Ectodermal cell (in vitro differentiated cells): ENCODE results near the gene MYO1D.
"Not testable (repeated sequence)": the region's sequence is repeated elsewhere in the genome, so short reads cannot be mapped to it uniquely, and the experiment has no call there.

Experiments
- H3K27ac ChIP-seq: 2 replicates; pipeline ENCODE4 v1.7.0; 2013; ENCODE audit warnings: mild to moderate bottlenecking, low read depth, low read length; ENCODE audit not compliant: insufficient read depth, poor library complexity, severe bottlenecking
- H3K27me3 ChIP-seq: 2 replicates; pipeline ENCODE4 v1.7.0; 2013; ENCODE audit warnings: mild to moderate bottlenecking, low read length; ENCODE audit not compliant: insufficient read depth, control insufficient read depth, poor library complexity, severe bottlenecking
- H3K36me3 ChIP-seq: one replicate; pipeline ENCODE4 v1.7.0; 2013; ENCODE audit warnings: low read length; ENCODE audit not compliant: control insufficient read depth, insufficient read depth
- H3K4me1 ChIP-seq: one replicate; pipeline ENCODE4 v1.7.0; 2013; ENCODE audit warnings: low read length; ENCODE audit not compliant: control insufficient read depth, insufficient read depth
- H3K4me3 ChIP-seq: 2 replicates; pipeline ENCODE4 v1.7.0; 2013; ENCODE audit warnings: low read depth, low read length, control low read depth; ENCODE audit not compliant: insufficient read depth
- H3K9me3 ChIP-seq: 2 replicates; pipeline ENCODE4 v1.7.0; 2013; ENCODE audit warnings: mild to moderate bottlenecking, low read length, moderate library complexity; ENCODE audit not compliant: control insufficient read depth
- WGBS, 2 experiments: methylation state at CpG; one replicate each; pipeline ENCODE4 v1.1.7; 2013; ENCODE audit warnings: missing lambda C conversion rate in 2 of 2; 5-methylcytosine and 5-hydroxymethylcytosine counted together

MYO1D gene

GRCh38 chr17:32899236-32900013 lies 22.5 kb upstream of the MYO1D start:
- no peaks in the 10 kb centered on the region for H3K4me1 ChIP-seq
- no peak overlapping the region for H3K27ac ChIP-seq
- H3K27me3 ChIP-seq, result no peaks in the 10 kb centered on the region
- H3K36me3 ChIP-seq, result no peaks in the 10 kb centered on the region
- WGBS, 2 experiments, result 80 to 93% methylated on average over 1 of the region's 2 CpGs
- H3K9me3 ChIP-seq, result peaks cover 3% of the 10 kb centered on the region
- H3K4me3 ChIP-seq, result no peak overlapping the region

GRCh38 chr17:32896647-32897258 lies 19.8 kb upstream of the MYO1D start:
- Histone ChIP-seq H3K27ac (no peak overlapping the region), H3K4me1 (no peaks in the 10 kb centered on the region), H3K27me3 (no peaks in the 10 kb centered on the region), H3K4me3 (no peak overlapping the region), H3K9me3 (peaks cover 3% of the 10 kb centered on the region), H3K36me3 (no peaks in the 10 kb centered on the region)
- 86 to 90% methylated on average over 1 to 2 of the region's 2 CpGs for WGBS, 2 experiments

- Histone ChIP-seq H3K9me3 (no peaks in the 10 kb centered on the region), H3K4me1 (no peaks in the 10 kb centered on the region), H3K27me3 (no peaks in the 10 kb centered on the region), H3K27ac (no peak overlapping the region), H3K4me3 (no peak overlapping the region), H3K36me3 (no peaks in the 10 kb centered on the region)
- 84 to 94% methylated on average over 4 of the region's 4 CpGs for WGBS, 2 experiments
These were observed 17.3 kb upstream of the MYO1D start for GRCh38 chr17:32894245-32894644.

- not testable (repeated sequence) for H3K4me3 ChIP-seq, H3K36me3 ChIP-seq, H3K9me3 ChIP-seq, H3K4me1 ChIP-seq, H3K27me3 ChIP-seq, H3K27ac ChIP-seq
- 32 to 50% methylated on average over 4 to 7 of the region's 14 CpGs for WGBS, 2 experiments
These were observed 10.5 kb upstream of the MYO1D start for GRCh38 chr17:32887410-32887809.

- not testable (repeated sequence) for H3K4me3 ChIP-seq, H3K9me3 ChIP-seq, H3K36me3 ChIP-seq, H3K27ac ChIP-seq, H3K4me1 ChIP-seq, H3K27me3 ChIP-seq
- 92 to 95% methylated on average over 4 to 5 of the region's 16 CpGs for WGBS, 2 experiments
These were observed 10.0 kb upstream of the MYO1D start for GRCh38 chr17:32886951-32887350.

GRCh38 chr17:32882734-32883133 lies 5.8 kb upstream of the MYO1D start:
- Histone ChIP-seq H3K36me3 (no peaks in the 10 kb centered on the region), H3K9me3 (no peaks in the 10 kb centered on the region), H3K27ac (no peak overlapping the region), H3K4me1 (no peaks in the 10 kb centered on the region), H3K27me3 (no peaks in the 10 kb centered on the region), H3K4me3 (no peak overlapping the region)
- WGBS, 2 experiments, result 91 to 94% methylated on average over 2 to 4 of the region's 4 CpGs

- H3K4me3 ChIP-seq, result no peak overlapping the region
- H3K36me3 ChIP-seq, result no peaks in the 10 kb centered on the region
- H3K4me1 ChIP-seq, result no peaks in the 10 kb centered on the region
- H3K9me3 ChIP-seq, result no peaks in the 10 kb centered on the region
- H3K27ac ChIP-seq, result no peak overlapping the region
- no peaks in the 10 kb centered on the region for H3K27me3 ChIP-seq
- 80 to 89% methylated on average over 6 of the region's 6 CpGs for WGBS, 2 experiments
These were observed 5.1 kb upstream of the MYO1D start for GRCh38 chr17:32882029-32882428.

- Histone ChIP-seq H3K36me3 (no peaks in the 10 kb centered on the region), H3K4me1 (peaks cover 4% of the 10 kb centered on the region), H3K4me3 (no peak overlapping the region), H3K27ac (no peak overlapping the region), H3K9me3 (no peaks in the 10 kb centered on the region), H3K27me3 (peaks cover 8% of the 10 kb centered on the region)
- 84 to 87% methylated on average over 6 of the region's 6 CpGs for WGBS, 2 experiments
These were observed 3.9 kb upstream of the MYO1D start for GRCh38 chr17:32880671-32881453.

- 100% methylated on average over 1 of the region's 1 CpG for WGBS, 2 experiments
These were observed 2.2 kb upstream of the MYO1D start for GRCh38 chr17:32879134-32879533.

GRCh38 chr17:32878211-32878610 lies 1.3 kb upstream of the MYO1D start:
- H3K4me3 ChIP-seq, result no peak overlapping the region
- H3K27ac ChIP-seq, result no peak overlapping the region
- WGBS, 2 experiments, result 93 to 97% methylated on average over 3 of the region's 3 CpGs
- H3K27me3 ChIP-seq, result peaks cover 19% of the 10 kb centered on the region
- H3K36me3 ChIP-seq, result no peaks in the 10 kb centered on the region
- peaks cover 4% of the 10 kb centered on the region for H3K4me1 ChIP-seq
- H3K9me3 ChIP-seq, result no peaks in the 10 kb centered on the region

More at GRCh38 chr17:32879134-32879533, 2.2 kb upstream of the MYO1D start:
- Histone ChIP-seq H3K4me1 (peaks cover 4% of the 10 kb centered on the region), H3K27me3 (peaks cover 19% of the 10 kb centered on the region), H3K9me3 (no peaks in the 10 kb centered on the region), H3K4me3 (no peak overlapping the region), H3K36me3 (no peaks in the 10 kb centered on the region), H3K27ac (no peak overlapping the region)
